Measurements from ENCODE around the gene APOBR. TPM values are rescaled to one million over a fixed set of nuclear protein-coding genes. Genes with fewer than 3 reads are reported as not detected.

Gene APOBR
- total and polyA plus RNA-seq, 9 of the 15 experiments (the other 6 are each of a cell fraction or from before 2014, with no cell fraction given) = 0.08 to 6.1 (median 2.8) TPM; not detected in 1

- Histone ChIP-seq H3K27ac (ENCODE audit: extremely low read depth, low read depth, low read length) (no peak overlapping the region), H3K9me1 (ENCODE audit: control insufficient read depth, insufficient read depth, low read length) (no peaks in the 10 kb centered on the region), H3K9ac (ENCODE audit: insufficient read depth in 1 of 2, low read depth in 2 of 2, low read length in 2 of 2) (no peak overlapping the region), H3K4me3 (no peak overlapping the region), H2AFZ (ENCODE audit: low read depth, low read length) (no peak overlapping the region), H4K20me1 (replicated peaks; ENCODE audit: control insufficient read depth, insufficient read depth, low read length) (no peaks in the 10 kb centered on the region), H3K4me2 (ENCODE audit: insufficient read depth, low read length) (no peak overlapping the region), H3K4me1 (replicated peaks in 1 of 2; ENCODE audit: control insufficient read depth in 2 of 2, insufficient read depth in 2 of 2, low read length in 2 of 2) (peaks cover 0 to 10% of the 10 kb centered on the region in 2 experiments; a peak in 3 of 5 replicates), H3K9me3 (replicated peaks; ENCODE audit: control insufficient read depth, insufficient read depth, low read depth, low read length) (no peaks in the 10 kb centered on the region), H3K79me2 (ENCODE audit: control insufficient read depth, insufficient read depth, low read length) (no peaks in the 10 kb centered on the region), H3K36me3 (ENCODE audit: control insufficient read depth, insufficient read depth, low read length) (no peaks in the 10 kb centered on the region), H3K27me3 (ENCODE audit: control insufficient read depth in 2 of 2, insufficient read depth in 2 of 2, low read length in 2 of 2) (peaks cover 0 to 4% of the 10 kb centered on the region in 2 experiments; a peak in 3 of 5 replicates)
- no peak for DNase-seq (ENCODE audit: extremely low read depth in 1 of 4, low spot score in 3 of 4)
- intact Hi-C loops (cut with micrococcal nuclease) (no loop called here), in situ Hi-C loops (cut with MboI) (no loop called here)
- no peak for ATAC-seq
- no peak for FAIRE-seq
- 12% methylated on average over 3 of the region's 3 CpGs for WGBS (ENCODE audit: insufficient coverage, low coverage, missing lambda C conversion rate)
- no TSS peak for BruUV-seq (replicated peaks)
- POLR2A ChIA-PET = interaction anchor here (0.7 kb wide), 1 partner anchor 64 kb away, joined by 3 read pairs; no protein-coding TSS in a partner anchor
- CTCF ChIA-PET (ENCODE audit: low intra/inter-chr PET ratio) = no interaction called here
- no peak for TF ChIP-seq SIN3A (IDR thresholded peaks at IDR 0.05; ENCODE audit: borderline replicate concordance in 2 of 2, control insufficient read depth in 1 of 2, low read depth in 2 of 2, low read length in 2 of 2)
- no peak for TF ChIP-seq GATA2 (CRISPR knock-in tag; IDR thresholded peaks at IDR 0.05)
- TF ChIP-seq GTF3C2 (IDR thresholded peaks at IDR 0.05; ENCODE audit: borderline replicate concordance, extremely low read depth, insufficient read length) = no peak
- TF ChIP-seq CHD7 (IDR thresholded peaks at IDR 0.05; ENCODE audit: low read depth, low read length) = no peak
- no peak for TF ChIP-seq PCBP2 (IDR thresholded peaks at IDR 0.05; ENCODE audit: low read depth, low read length, poor library complexity, severe bottlenecking)
Measured at GRCh38 chr16:28511031-28511430, 16.6 kb downstream of the APOBR start.
